HG03095 (cell line): Measurements from ENCODE around the gene EFS.
"Not testable (repeated sequence)": the region's sequence is repeated elsewhere in the genome, so short reads cannot be mapped to it uniquely, and the experiment has no call there.

Source experiments
- ATAC-seq: cut with Tn5 transposase; IDR thresholded peaks from one replicate; pipeline ENCODE4 v1.9.1; 2021; ENCODE audit warnings: moderate library complexity; ENCODE audit not compliant: unreplicated experiment

The EFS gene

DNA sequence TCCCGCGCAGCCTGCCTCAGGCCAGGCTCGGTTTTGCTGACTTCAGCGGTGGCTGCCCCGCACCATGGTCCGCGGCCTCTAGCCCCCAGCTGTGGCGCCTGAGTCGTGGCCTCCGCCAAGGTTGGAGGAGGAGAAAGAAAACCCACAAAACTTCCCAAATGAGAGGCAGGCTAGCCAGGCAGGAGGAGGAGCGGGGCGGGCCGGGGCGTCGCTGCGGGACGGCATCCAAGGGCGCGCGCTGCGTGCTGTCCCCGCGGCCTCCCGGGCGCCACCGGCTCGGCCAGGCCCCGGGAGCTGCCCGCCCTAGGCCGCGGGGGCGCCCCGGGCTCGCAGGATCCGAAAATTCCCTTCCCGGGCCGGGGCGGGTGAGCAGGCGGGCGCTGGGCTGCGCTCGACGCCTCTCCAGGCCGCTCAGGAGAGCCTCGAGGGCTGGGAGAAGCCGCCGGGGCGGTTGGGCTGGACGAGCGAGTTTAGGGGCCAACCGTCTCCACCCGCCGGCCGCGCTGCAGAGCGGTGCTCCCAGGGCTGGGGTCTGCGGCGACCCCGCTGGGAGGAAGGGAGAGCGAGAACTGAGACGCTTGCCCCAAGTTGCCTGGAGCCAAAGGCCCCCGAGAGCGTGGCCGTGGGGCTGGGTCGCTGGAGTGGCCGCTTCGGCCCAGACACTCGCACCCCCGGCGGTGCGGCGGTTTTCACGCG, at the start of gene EFS:
Gene EFS (minus strand): TSS at position 137 of the 696 bp plus-strand sequence. CDS start 147 bp downstream, outside the sequence.
- no peak for ATAC-seq

GRCh38 chr14:23414254-23414653, 49.3 kb upstream of the EFS start:
- ATAC-seq, result no peak

- no peak for ATAC-seq
Observed at GRCh38 chr14:23413681-23414080, 48.7 kb upstream of the EFS start.

GRCh38 chr14:23411563-23412525, 46.9 kb upstream of the EFS start:
- no peak for ATAC-seq

GRCh38 chr14:23409966-23410635, 45.1 kb upstream of the EFS start:
- ATAC-seq, result no peak

GRCh38 chr14:23409475-23409874, 44.5 kb upstream of the EFS start:
- no peak for ATAC-seq

GRCh38 chr14:23408307-23408630, 43.3 kb upstream of the EFS start:
- ATAC-seq, result no peak

GRCh38 chr14:23407516-23408306, 42.7 kb upstream of the EFS start, which contains the start of gene MYH6:
MYH6 (minus strand) TSS chr14:23408273; CDS start chr14:23407223, 1,050 bp downstream.
- no peak for ATAC-seq

GRCh38 chr14:23406725-23407355, 41.9 kb upstream of the EFS start:
- no peak for ATAC-seq

DNA sequence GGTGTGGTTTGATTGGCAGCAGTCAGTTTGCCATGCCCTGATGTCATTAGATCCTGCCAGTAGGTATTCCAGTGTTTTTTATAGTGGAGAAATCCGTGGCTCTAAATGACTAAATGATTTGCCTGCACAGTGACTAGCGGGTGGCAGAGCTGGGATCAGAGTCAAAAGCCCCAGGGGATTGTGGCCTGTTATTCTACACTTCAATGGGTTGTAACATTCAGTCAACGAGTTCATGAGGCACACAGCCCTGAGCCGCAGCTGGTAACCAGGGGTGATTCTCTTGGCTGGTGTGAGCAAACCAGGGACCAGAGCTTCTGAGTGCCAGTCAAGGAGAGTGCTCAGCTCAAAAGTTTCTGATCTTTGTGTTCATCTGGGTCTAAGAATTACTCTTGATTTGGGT, 41.3 kb upstream of the EFS start:
- ATAC-seq, result no peak

DNA sequence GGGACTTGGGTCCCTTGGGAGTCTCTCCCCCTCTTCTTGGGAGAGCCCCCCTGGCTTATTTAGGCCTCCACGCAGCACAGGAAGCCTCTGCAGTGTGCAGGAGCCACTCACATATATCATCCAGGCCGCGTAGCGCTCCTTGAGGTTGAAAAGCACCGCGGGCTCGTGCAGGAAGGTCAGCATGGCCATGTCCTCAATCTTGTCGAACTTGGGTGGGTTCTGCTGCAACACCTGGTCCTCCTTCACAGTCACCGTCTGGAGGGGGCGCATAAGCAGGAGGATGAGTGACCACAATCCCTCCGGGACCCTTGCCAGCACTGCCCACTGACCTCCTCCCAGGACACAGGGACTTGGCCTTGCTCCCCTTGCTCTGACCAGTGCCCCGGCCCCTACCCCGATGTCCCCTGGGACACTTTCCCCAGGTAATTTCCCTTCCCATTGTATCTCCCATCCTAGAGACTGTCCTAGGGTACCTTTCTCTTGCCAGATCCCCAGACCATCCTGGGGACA, 40.6 kb upstream of the EFS start:
- ATAC-seq, result no peak

GRCh38 chr14:23405096-23405495, 40.1 kb upstream of the EFS start:
- ATAC-seq, result no peak

DNA sequence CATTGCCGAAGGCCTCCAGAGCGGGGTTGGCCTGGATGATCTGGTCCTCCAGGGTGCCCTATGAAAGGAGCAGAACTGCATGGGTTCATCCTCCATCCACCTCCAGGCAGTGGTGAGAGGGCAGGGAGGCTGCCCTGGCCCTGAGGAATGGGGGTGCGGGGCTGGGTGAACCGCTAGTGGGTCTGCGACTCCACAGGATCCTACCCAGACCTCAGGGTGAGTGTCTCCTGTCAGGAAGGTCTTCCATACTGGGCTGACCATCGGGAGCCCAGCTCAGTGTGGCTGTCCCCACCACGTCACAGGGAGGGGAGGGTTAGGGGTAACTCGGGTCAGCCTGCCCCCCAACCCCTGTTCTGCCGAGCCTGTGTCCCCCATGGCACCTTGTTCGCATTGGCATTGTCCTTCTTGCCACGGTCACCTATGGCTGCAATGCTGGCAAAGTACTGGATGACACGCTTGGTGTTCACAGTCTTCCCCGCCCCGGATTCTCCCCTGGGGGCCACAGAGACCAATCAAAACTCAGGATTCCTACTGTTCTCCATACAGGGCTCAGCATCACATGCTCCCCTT, 39.4 kb upstream of the EFS start:
- no peak for ATAC-seq

DNA sequence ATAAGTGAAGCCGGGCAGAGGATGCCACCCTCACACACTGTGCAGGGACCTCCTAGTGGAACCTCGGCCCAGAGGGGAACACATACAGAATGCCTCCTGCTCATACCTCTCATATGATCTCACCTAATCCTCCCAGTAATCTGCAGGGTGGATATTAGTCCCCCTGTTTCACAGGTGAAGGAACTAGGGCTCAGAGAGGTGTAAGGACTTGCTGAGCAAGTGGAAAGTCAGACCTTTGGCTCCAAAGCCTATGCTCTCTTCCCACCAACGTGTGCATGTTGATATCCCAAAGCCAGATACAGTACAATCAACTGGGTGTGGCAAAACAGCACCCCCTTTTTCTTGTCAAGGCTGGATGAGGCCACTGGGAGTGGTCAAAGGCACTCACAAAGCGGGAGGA, 38.9 kb upstream of the EFS start:
- no peak for ATAC-seq

GRCh38 chr14:23403139-23403438, 38.1 kb upstream of the EFS start:
- no peak for ATAC-seq

DNA sequence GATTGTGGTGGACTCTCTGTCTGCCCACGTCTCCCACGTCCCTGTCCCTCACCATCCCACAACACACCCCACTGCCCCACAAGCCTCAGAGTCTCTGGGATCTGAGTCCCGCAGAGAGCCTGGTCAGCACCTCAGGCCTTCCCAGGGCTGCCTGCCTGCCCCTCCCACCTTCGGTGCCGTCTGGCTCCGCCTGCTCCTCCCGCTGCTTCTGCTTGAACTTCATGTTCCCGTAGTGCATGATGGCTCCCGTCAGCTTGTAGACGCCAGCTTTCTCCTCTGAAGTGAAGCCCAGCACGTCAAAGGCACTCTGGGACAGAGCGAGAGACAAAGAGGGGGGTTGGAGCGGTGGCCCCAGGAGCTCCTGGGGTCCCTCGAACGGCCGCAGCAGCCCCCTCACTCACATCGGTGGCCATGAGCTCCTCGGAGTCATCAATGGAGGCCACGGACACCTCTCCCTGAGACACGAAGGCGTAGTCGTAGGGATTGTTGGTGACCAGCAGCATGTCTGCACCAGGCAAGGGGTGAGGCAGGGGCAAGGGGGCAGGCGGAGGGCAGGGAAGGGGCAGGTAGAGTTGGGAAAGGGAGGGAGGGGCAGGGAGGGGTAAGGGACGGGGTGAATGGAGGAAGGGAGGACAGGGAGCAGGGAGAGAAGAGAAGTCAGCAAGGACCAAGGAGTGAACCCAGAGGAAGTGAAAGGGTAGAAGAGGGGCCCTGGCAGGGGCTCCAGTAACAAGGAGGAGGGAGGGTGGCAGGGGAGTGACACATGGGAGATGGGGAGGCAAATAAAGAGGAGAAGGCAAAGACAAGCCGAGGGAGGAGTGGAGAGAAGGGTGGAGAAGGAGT, 37.5 kb upstream of the EFS start:
- no peak for ATAC-seq

DNA sequence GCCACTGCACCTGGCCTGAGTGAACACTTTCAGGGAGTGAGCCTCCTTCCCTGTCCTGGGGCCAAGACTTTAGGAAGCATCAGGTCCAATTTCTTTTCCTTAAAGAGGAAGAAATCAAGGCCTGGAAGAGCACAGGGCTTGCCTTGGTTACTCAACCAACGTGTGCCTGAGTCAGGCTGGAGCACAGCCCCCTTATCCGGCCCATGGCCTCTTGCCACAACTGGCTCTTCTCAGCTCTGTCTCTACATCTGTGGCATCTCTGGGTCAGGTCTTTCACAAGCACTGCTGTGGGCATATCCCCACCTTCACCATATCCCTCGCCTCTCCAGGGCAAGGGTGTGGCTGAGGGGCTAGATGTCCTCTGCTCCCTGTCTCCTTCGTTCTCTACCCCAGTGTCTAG, 36.3 kb upstream of the EFS start:
- no peak for ATAC-seq

DNA sequence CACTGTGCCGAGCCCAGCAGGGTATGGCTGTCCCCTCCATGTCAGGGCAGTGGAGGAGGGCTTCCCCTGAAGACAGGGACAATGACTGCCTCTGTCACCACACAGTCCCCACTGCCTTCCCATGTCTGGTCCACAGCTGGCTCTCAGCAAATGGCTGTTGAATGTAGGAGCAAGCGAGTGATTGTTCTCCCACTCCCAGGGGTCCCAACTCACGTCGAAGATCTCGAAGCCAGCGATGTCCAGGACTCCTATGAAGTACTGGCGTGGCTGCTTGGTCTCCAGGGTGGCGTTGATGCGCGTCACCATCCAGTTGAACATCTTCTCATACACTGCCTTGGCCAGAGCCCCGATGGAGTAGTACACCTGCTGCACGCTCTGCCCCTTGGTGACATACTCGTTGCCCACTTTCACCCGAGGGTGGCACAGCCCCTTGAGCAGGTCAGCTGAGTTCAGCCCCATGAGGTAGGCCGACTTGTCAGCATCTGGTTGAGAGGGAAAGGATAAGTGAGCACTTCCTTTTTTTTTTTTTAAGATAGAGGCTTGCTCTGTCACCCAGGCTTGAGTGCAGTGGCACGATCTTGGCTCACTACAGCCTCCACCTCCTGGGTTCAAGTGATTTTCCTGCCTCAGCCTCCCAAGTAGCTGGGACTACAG, 35.7 kb upstream of the EFS start:
- ATAC-seq, result not testable (repeated sequence)

- no peak for ATAC-seq
Observed at GRCh38 chr14:23399591-23399990, 34.6 kb upstream of the EFS start.
